Ovary (tissue), 3 donors: ENCODE measurements around the gene CASK.

Experiments used
- EP300 ChIP-seq: sonication (generic); formaldehyde crosslinking; IDR thresholded peaks from one replicate; pipeline ENCODE4 v1.6.1; 2017; ENCODE audit warnings: antibody characterized with exemption
- POLR2A ChIP-seq: fragments of 450-650 bp; IDR thresholded peaks from one replicate; pipeline ENCODE4 v1.6.1; 2017; ENCODE audit warnings: antibody characterized with exemption, mild to moderate bottlenecking, moderate library complexity
- TF ChIP-seq, protein P1 (sequence below), 3 donors: fragments of 450-650 bp in 2 of 3; fragments of 200-600 bp in 1 of 3; IDR thresholded peaks; one replicate each; pipeline versions ENCODE4 v1.5.1 to v1.8.0; 2016 to 2022; ENCODE audit warnings: antibody characterized with exemption in 3 of 3, mild to moderate bottlenecking in 1 of 3
- donor health status: DM: no; HTN: no; CAD: no.

- TF ChIP-seq, protein P1, sequence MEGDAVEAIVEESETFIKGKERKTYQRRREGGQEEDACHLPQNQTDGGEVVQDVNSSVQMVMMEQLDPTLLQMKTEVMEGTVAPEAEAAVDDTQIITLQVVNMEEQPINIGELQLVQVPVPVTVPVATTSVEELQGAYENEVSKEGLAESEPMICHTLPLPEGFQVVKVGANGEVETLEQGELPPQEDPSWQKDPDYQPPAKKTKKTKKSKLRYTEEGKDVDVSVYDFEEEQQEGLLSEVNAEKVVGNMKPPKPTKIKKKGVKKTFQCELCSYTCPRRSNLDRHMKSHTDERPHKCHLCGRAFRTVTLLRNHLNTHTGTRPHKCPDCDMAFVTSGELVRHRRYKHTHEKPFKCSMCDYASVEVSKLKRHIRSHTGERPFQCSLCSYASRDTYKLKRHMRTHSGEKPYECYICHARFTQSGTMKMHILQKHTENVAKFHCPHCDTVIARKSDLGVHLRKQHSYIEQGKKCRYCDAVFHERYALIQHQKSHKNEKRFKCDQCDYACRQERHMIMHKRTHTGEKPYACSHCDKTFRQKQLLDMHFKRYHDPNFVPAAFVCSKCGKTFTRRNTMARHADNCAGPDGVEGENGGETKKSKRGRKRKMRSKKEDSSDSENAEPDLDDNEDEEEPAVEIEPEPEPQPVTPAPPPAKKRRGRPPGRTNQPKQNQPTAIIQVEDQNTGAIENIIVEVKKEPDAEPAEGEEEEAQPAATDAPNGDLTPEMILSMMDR (IDR thresholded peaks at IDR 0.05): no peak
- TF ChIP-seq POLR2A (no peak), EP300 (no peak)
These were observed 374.9 kb downstream of the CASK start for GRCh38 chrX:41548411-41548810.
